ENCODE results near the gene PTCH1. TPM values are rescaled to one million over a fixed set of nuclear protein-coding genes. Genes with fewer than 3 reads are reported as not detected.

Gene PTCH1
- total RNA-seq, 1 experiment from 2014 or later = 15.2 TPM

- no peaks in the 10 kb centered on the region for H3K4me1 ChIP-seq (ENCODE audit: control insufficient read depth in 1 of 2, insufficient read depth in 2 of 2, low read length in 2 of 2)
Observed at GRCh38 chr9:95457769-95458168, 59.0 kb downstream of the PTCH1 start.

More at GRCh38 chr9:95457769-95458168, 59.0 kb downstream of the PTCH1 start:
- Histone ChIP-seq H3K4me2 (ENCODE audit: low read length) (no peak overlapping the region), H3K4me3 (replicated peaks in 1 of 2; ENCODE audit: low read depth in 1 of 2, low read length in 2 of 2) (no peak overlapping the region), H3K79me2 (ENCODE audit: insufficient read depth, low read length) (no peaks in the 10 kb centered on the region), H3K27me3 (ENCODE audit: insufficient read depth, low read length) (no peaks in the 10 kb centered on the region), H3K27ac (ENCODE audit: low read depth, low read length) (no peak overlapping the region), H4K20me1 (ENCODE audit: insufficient read depth) (no peaks in the 10 kb centered on the region), H3K9ac (ENCODE audit: low read length) (no peak overlapping the region), H2AFZ (ENCODE audit: low read depth, low read length, poor library complexity, severe bottlenecking) (no peak overlapping the region), H3K9me3 (ENCODE audit: control insufficient read depth in 1 of 2, insufficient read depth in 1 of 2, low read depth in 1 of 2, low read length in 2 of 2) (no peaks in the 10 kb centered on the region), H3K36me3 (ENCODE audit: control insufficient read depth in 1 of 2, insufficient read depth in 2 of 2, low read length in 2 of 2) (0 out of 4 replicates have a peak, but pooled peaks cover 0 to 5% of the 10 kb centered on the region in 2 experiments), H3K9me2 (ENCODE audit: insufficient read depth) (no peaks in the 10 kb centered on the region)
- DNase-seq (ENCODE audit: low read depth, low spot score) (no peak), ATAC-seq (no peak)
- ChIA-PET RAD21 (ENCODE audit: low non-redundant PET in 1 of 2, low total read pairs in 2 of 2, uncharacterized antibody in 2 of 2, unreplicated experiment in 2 of 2) (no interaction called here), POLR2A (no interaction called here), CTCF (no interaction called here)
- BruUV-seq (replicated peaks) = no TSS peak
- intact Hi-C loops (cut with micrococcal nuclease) = no loop called here
- TF ChIP-seq ELF1 (IDR thresholded peaks at IDR 0.05; ENCODE audit: borderline replicate concordance, low read depth) = no peak
- no peak for TF ChIP-seq SP1 (IDR thresholded peaks at IDR 0.05; ENCODE audit: low read depth)
- no peak for TF ChIP-seq ATF3 (IDR thresholded peaks at IDR 0.05)
- TF ChIP-seq YY1 (IDR thresholded peaks at IDR 0.05; ENCODE audit: extremely low read depth, insufficient replicate concordance, low read depth, low read length) = no peak
- no peak for TF ChIP-seq REST (IDR thresholded peaks at IDR 0.05; ENCODE audit: low read depth)
- no peak for TF ChIP-seq CEBPB (IDR thresholded peaks at IDR 0.05; ENCODE audit: low read depth)
- no peak for TF ChIP-seq ZBTB33 (IDR thresholded peaks at IDR 0.05; ENCODE audit: extremely low read depth, insufficient replicate concordance, low read length)
- TF ChIP-seq CBX3 (IDR thresholded peaks at IDR 0.05; ENCODE audit: low read depth) = no peak
- TF ChIP-seq EZH2 (IDR thresholded peaks at IDR 0.05) = no peak

All from HCT116 (cell line).